Fibroblast of skin of scalp (primary cell): ENCODE measurements around the gene SRSF9. TPM values are rescaled to one million over a fixed set of nuclear protein-coding genes. Genes with fewer than 3 reads are reported as not detected.
"Not testable (repeated sequence)": the region's sequence is repeated elsewhere in the genome, so short reads cannot be mapped to it uniquely, and the experiment has no call there.

Experiments used
- DNase-seq: peaks from one replicate; pipeline ENCODE4 v3.0.0-alpha.2; 2013
- polyA plus RNA-seq, 2 experiments: library from polyadenylated mRNA; unstranded; fragments of 120-200 nt; gene quantifications; one replicate each; pipeline ENCODE4 v1.2.1, GENCODE V29; 2013; ENCODE audit not compliant: insufficient read length in 2 of 2

The SRSF9 gene, protein sequence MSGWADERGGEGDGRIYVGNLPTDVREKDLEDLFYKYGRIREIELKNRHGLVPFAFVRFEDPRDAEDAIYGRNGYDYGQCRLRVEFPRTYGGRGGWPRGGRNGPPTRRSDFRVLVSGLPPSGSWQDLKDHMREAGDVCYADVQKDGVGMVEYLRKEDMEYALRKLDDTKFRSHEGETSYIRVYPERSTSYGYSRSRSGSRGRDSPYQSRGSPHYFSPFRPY
- 188 TPM for polyA plus RNA-seq (2013, experiment 1 of 2; ENCODE audit: insufficient read length)
- 165 TPM for polyA plus RNA-seq (2013, experiment 2 of 2; ENCODE audit: insufficient read length)

DNA sequence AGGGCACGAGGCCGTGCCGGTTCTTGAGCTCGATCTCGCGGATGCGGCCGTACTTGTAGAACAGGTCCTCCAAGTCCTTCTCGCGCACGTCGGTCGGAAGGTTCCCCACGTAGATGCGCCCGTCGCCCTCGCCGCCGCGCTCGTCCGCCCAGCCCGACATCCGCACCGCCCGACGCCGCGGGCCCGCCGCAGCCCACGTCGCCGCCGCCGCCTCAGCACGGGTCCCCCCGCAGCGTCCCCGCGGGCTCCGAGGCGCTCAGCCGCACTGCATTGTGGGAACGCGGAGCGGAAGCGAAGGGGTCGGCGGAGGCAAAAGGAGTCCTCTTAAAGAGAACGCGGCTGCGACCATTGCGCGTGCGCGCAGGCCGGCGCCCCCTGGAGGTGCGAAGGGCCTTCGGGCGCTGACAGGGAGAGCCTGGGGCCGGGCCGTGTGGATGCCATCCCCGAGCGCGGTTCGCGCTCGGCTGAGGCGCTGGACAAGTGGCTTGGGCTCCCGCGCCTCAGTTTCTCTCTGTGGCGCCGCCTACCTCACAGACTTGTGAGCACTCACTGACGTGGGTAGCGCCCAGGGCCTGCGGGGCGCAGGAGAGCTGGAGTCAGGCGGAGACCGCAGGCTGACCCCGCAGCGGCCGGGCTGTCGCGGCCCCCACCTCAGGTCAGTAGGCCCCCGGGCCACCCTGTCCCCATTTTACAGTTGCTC is at the start of gene SRSF9:
SRSF9 (minus strand) TSS at position 299 of the 700 bp plus-strand sequence; CDS start at position 160, 139 bp downstream.
- peak; percentile 97 for DNase-seq

DNA sequence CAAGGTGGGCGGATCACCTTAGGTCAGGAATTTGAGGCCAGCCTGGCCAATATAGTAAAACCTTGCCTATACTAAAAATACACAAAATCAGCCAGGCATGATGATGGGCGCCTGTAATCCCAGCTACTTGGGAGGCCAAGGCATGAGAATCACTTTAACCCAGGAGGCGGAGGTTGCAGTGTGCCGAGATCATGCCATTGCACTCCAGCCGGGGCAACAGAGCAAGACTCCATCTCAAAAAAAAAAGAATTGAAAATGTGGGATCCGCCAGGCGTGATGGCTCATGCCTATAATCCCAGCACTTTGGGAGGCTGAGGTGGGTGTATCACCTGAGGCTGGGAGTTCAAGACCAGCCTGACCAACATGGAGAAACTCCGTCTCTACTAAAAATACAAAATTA is 49.8 kb upstream of the SRSF9 start:
- not testable (repeated sequence) for DNase-seq

DNA sequence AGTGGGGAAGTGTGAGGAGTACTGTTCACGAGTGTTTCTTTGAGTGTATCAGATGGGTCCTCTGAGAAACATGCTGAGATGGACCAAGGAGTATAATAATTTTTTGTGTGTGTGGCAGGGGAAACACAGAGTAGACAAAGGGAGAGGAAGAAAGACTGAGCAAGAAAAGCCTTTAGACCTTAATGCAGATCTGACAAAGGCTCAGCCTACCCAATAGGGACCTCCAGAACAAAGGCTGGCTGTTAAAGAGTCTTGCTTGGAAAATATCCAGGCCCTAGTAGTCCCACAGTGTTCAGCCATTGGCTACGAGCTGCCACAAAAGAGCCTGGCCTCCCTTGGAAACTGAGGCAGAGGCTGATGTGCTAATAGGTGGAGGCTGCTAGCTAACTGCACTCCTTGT is 45.9 kb upstream of the SRSF9 start:
- DNase-seq, result no peak

DNA sequence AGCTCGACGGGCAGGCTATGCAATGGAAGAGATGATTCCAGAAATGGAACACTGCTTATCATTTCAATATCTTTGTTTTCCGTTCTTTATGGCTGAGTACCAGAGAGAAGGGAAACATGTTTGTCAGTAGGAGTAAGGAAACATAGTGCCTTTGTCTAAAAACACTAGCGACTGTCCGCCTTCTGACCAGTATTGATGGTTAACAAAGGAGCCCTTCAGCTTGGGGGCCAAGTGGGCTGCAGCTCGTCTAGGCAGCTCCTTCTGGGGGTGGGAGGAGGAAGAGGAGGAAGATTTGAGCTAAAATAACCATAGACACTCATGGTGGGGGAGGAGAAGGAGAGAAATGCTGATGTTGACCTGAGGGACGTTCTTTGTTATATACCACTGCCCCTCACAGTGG is 44.5 kb upstream of the SRSF9 start:
- DNase-seq, result no peak

DNA sequence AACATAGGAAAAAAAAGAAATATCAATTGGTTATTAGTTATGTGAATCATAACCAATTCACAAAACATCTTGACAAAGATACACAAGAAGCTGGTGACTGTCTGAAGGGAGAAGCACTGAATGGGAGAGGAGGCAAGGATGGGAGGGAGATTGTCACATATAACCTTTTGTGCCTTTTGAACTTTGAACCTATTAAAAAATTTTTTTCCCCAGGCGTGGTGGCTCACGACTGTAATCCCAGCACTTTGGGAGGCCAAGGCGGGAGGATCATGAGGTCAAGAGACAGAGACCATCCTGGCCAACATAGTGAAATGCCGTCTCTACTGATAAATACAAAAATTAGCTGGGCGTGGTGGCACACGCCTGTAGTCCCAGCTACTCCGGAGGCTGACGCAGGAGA is 39.0 kb upstream of the SRSF9 start:
- no peak for DNase-seq

DNA sequence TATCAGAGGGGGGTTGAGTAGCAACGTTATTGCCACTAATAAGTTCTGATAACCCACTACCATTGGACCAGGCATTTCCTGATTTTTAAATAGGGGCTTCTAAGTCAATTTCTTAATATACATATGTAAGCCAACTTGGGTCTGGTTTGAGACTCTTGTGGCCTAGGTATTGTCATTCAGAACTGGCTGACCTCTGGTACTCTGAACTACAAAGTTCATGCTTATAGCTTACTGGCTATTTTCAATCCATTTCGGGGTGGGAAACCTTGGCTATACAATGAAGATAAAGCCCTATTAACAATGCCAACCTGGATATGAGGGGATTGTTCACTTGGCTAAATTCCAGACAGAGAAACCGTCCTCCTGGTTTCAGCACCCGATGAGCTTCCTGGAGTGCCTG is 35.0 kb upstream of the SRSF9 start:
- no peak for DNase-seq

DNA sequence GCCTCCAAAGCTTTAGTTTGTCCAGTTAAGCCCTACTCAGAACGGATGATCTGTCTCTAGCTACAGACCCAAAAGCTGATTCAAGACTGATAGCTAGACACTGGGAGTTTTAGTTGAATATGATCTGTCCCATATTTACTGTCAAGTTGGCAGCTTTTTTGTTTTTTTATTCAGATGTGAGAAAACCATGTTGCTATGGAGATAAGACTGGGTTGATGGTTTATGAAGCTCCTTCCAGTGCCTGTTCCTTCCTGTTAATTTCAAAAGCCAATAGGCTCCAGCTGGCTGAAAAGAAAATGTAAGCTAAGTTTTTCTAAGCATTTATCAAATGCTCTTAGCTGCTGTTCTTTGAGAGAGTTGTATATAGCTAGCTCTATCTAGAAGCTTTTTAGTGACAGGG is 31.0 kb upstream of the SRSF9 start:
- DNase-seq, result no peak

DNA sequence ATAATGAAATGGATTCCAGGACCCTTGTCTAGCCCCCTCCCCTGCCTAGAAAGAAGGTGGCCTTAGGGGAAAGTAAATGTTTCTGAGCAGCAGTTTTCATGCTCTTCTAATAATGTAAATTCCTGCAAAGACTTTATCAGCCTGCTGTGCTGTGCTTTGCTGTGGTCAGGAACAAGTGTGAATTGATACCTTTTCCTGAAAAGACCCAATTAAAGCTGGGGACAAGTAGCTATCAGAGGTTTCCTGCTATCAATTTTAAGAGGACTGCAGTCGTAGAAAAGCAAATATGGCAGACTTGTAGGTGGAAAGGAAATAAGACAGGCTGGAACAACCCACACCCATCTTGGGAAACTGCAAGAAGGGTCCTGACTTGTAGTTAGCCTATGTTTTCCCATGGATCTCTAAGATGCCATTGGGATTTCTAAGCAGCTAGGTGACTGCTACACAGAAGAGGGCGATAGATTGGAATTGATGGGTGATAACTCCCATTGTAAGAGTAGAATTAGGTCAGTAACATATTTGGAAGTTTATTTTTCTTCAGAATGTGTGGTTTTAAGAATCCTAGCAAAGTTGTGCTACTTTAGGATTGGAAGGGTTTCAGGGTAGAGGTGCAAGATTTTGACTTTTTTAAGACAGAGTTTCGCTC is 29.4 kb upstream of the SRSF9 start:
- DNase-seq, result no peak

DNA sequence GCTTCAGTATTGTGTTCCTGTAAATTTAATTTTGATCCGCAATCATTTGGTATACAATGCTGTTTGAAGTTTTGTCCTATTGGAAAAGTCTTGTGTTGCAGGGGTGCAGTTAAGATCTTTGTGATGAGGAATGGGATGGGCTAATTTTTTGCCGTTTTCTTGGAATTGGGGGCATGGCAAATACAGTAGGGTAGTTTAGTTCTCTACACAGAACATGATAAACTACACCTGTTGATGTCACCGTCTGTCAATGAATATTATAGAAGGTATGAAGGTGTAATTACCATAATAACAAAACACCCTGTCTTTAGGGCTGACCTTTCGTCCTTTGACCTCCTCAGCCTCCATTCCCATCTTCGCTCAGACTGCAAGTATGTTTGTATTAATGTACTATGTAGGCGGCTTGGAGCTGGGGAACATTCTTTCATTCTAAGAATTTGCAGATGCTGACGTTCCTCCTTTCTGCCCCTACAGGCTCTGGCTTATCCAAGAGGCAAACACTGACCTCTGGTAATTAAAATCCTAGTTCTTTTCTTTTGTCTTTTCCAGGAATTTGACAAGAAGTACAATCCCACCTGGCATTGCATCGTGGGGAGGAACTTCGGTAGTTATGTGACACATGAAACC is 28.1 kb upstream of the SRSF9 start:
- no peak for DNase-seq

DNA sequence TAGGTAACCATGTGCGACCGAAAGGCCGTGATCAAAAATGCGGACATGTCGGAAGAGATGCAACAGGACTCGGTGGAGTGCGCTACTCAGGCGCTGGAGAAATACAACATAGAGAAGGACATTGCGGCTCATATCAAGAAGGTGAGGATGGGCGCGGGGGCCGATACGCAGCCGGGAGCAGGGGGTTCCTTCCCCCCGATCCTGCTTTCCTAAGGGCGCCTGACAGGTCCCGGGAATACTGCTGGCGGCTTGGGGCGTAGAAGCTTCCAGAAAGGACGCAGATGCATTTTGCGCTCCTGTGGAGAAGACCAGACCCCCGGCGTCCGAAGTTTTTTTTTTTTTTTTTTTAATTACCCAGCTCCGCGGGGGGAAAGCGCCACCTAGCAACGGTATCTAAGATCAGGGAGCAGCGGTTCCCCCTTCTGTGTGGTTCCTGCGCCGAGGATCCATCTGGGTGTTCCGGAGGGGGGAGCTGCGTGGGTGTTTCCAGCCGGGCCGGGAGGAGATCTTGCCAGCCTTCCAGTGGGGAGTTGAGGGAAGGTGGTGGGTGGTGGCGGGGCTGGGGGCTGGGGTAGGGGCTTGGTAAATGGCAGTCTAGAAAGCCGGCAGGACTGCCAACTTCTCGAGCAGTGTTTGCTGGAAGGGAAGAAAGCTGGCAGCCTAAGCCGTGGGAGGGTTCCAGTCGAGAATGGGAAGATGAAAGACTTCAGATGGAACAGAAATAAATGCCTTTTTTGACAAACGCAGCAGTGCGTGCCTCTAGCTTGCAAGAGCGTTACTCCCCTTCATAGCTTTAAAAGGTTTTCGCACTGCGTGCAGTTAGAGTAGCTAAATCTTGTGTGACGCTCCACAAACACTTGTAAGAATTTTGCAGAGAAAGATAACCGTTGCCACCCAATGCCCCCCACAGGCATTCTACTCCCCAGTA is 27.1 kb upstream of the SRSF9 start:
- DNase-seq, result peak; percentile 37

DNA sequence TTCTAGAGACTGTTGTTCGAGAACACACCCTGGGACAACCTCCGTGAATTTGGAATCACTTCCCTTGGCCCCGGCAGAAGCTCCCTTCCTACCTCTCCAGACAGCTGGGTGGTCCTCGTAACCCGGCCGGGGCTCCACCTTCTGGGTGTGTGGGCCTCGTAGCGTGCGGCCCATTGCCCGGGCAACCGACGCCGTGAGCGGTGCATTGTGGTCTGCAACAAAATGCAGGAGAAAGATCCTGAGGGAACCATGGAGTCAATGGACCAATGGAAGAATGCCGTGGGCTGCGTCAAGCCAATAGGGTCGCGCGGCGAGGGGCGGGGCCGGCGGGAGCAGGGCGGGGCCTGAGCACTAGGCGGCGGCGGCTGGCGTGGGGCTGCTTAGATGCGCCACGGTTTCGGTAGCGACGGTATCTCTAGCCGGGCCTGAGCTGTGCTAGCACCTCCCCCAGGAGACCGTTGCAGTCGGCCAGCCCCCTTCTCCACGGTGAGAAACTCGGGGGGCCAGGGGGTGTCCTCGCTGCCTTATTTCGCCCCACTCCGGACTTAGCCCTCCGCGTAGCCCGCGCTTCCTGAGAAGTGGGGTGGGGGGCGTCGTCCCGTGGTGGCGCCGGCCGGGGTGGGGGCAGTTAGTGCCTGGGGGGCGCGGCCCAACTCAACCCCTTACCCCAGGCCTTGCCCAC is 26.3 kb upstream of the SRSF9 start, which contains the start of gene DYNLL1:
DYNLL1 (plus strand) TSS at position 383 of the 682 bp plus-strand sequence. CDS start 309 bp downstream, outside the sequence.
- DNase-seq, result peak; percentile 96

DNA sequence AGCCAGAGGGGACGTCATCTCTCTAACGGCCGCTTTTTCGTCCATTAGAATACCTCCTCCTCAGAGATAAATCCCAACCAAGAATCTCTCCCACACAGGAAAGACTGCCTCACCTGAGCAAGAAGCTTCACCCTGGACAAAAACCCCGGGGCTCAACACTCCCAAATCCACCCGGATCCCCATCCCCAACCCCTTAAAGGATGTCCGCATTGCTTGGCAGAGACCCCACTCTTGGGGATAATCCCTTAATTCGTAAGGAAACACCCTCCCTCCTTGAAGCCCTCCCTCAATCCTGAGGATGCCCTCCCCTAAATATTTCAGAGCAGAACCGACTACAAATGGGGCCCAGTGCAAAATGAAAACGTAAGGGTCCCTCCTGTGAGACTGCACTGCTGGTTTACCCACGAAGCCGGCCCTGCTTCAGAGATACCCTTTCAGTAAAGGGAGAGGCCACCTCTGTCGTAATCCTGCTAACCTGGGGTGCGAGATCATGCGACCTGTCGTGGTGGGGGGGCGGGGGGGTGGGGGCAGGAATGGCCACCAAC is 25.7 kb upstream of the SRSF9 start:
- no peak for DNase-seq

DNA sequence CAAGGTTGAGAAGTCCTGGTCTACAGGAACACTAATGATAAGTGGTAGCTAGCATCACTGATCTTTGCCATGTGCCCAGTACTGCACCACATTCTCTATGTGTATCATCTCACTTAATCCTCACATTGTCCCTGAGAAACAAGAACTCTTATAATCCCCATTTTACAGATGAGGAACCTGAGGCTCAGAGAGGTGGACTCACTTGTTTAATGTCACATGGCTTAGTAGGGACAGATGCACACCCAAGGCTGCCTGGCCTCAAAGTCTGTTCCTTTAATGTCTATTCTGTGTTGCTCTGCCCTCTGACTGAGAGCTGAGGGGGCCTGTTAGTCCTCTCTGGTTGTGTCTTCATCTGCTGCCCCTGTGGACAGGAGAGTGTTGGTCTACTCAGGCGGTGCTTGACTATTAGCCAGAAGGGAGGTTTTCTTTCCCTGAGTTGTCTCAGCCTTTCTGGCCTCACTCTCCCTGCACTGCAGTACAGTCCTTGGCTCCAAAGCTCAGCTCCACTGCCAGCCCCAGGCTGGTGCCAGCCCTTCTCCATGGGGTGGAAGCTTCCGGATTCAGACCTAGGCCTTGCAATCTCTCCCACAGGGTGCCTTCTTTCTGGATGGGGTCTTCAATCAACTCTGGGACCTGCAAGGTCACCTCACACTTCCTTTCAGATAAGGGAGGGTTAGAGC is 21.4 kb upstream of the SRSF9 start:
- no peak for DNase-seq

DNA sequence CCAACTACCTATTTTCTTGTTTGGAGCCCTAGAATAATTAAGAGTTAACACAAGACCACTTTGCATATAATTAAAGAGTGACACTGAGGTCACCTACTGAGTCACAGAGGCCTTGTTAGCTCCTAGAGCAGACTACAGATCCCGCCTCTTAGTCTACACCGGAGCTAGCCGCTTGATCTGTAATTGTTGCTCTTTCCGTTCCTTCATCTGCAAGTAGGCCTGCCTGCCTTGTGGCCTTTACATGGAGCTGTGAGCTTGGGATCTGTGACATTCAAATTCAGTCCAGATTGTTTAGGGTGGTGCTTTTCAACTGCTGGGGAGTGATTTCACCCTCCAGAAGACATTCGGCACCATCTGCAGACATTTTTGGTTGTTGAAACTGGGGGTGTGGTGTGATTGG is 20.8 kb upstream of the SRSF9 start:
- no peak for DNase-seq

DNA sequence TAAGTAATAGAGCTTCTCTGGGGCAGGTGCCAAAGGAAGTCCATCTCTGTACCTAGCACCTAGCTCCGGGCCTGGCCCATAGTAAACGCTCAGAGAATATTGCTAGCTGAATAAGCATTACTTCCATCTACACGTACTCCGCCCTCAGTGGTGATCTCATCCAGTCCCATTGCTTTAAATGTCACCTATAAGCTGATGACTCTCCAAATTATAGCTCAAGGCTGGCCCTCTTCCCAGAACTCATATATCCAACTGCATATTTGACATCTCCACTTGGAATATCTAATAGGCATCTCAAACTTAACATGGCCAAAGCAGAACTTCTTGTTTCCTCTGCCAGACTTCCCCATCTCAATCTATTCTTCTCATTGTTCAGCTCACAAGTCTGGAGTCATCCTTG is 19.5 kb upstream of the SRSF9 start:
- DNase-seq, result no peak

DNA sequence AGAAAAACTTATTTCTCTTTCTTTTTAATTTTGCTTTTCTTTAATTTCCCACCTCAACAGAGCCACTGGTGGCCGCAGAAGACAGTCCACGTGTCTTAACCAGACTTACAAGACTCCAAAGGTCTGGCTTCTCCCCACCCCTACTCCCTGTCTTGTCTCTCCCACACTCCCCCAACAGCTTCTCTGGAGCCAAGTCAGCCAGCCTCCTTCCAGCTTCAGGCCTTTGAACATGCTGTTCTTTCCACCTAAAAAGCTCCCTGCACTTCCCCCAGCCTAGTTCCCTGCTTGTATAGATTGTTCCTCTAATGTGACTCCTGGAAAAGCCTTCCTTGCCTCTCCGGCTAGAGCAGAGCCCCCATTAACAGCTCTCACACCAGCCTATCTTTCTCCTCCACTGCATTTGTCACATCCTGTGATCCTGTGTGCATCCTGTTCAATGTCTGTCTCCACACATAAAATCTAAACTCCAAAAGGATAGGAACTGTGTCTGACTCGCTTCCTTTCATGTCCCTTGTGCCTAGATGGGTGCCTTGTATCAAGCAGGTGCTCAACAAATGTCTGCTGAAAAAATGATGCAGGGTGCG is 18.6 kb upstream of the SRSF9 start:
- DNase-seq, result no peak

DNA sequence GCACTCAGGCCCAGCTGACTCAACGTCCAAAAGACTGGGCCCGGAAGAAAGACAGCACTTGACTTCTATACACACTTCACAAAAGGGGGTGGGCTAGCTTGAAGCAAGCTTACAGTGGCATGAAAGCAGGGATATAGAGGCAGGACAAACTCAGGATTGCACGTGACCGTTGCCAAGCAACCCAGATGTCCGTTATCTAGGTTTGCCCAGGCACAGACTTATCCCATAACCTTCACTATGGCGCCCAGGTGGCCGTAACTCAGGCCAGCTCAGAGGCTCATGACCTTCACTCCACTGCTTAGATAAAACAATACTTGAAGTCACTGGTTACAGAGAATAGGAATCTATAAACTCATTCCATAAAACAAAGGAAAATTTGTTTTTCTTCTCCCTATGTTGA is 18.0 kb upstream of the SRSF9 start:
- DNase-seq, result not testable (repeated sequence)

DNA sequence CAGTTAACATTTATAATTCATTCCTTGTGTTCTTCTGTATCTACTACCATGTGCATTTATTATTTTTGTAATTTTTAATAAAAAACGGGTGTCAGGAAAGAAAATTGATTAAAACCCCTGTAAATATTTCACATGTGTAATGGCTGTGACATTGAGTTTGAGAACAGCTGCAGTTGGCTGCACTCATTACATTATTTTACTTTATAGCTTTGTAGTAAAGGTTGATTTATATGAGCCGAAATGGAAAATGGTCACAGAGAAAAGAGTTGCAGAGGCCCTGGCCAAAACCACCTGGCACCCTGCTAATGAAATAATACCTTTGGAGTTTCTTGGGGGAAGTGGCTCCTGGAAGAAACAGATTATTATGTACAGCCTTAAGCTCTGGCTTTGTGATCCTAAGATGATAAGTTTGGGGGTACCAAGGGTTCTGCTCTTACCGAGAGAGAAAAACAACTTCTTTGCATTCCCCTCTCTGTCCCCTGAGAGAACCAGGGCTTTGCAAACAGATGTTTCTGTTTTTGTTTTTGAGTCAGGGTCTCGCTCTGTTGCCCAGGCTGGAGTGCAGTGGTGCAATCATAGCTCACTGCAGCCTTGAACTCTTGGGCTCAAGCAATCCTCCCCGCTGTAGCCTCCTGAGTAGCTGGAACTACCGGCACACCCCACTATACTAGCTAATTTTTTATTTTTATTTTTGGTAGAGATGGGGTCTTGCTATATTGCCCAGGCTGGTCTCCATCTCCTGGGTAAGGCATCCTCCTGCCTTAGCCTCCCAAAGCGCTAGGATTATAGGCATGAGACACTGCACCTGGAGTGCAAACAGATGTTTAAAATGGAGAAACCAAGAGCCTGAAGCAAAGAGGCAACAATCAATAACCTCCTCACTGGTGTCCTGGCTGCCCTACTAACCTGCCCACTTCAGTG is 16.7 kb upstream of the SRSF9 start:
- no peak for DNase-seq

DNA sequence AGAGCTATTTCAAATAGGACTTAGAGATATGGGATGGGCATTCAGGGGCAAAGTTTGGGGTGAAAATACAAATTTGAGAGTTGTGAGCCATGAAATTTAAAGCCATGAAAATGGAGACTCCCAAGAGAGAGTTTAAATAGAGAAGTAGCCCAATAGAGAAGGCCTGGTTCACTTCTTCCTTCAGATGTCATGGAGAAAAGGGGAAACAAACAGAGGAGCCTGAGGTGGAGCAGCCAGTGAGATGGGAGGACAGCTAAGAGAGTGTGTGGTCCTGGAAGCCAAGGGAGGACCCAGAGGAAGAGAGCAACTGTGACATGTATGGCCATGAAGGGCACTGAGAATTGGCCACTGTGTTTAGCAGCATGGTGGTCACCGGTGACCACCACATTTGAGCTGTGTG is 14.1 kb upstream of the SRSF9 start:
- DNase-seq, result no peak
